K562 (cell line): Measurements from ENCODE around the gene CD6. TPM values are rescaled to one million over a fixed set of nuclear protein-coding genes. Genes with fewer than 3 reads are reported as not detected.

Experiments used
- ATAC-seq: fragments of 200-7000 bp; cut with Tn5 transposase; 3 replicates; pipeline ENCODE4 v1.9.1; 2020; ENCODE audit warnings: moderate library complexity
- BruUV-seq: library from RNA; stranded (reverse); fragments of 400-500 nt; replicated peaks from 2 replicates; lab custom pipeline; 2021; lab: Mats Ljungman, UMichigan
- CTCF ChIA-PET: fragments of 300-600 bp; formaldehyde crosslinking; extraction: SDS; loops from one replicate; lab custom pipeline; 2021; ENCODE audit warnings: low intra/inter-chr PET ratio; lab: Yijun Ruan, JAX
- POLR2A ChIA-PET: fragments of 300-600, 350-650 bp; sonication (Branson Sonifier 250); formaldehyde crosslinking; extraction: SDS; loops from one replicate; lab custom pipeline; 2021; ENCODE audit warnings: antibody characterized with exemption, inconsistent platforms; lab: Yijun Ruan, JAX
- DNase-seq, 4 experiments: peaks; one replicate each; pipeline versions ENCODE4 v3.0.0 to v3.0.0-alpha.2; 2011 to 2018; ENCODE audit warnings: low spot score in 3 of 4, mixed read lengths in 3 of 4; ENCODE audit errors: extremely low read depth in 1 of 4
- FAIRE-seq: peaks from 2 replicates; lab custom pipeline; 2011; peaks lifted over from hg19 to GRCh38; lab: Jason Lieb, UNC
- H2AFZ ChIP-seq: 2 replicates; pipeline ENCODE4 v1.6.0; 2011; ENCODE audit warnings: low read depth, low read length, control low read depth, inconsistent platforms
- H3K27ac ChIP-seq: fragments of 200-600 bp; 3 replicates; pipeline ENCODE4 v1.8.0; 2011; ENCODE audit warnings: low read depth, mild to moderate bottlenecking, control low read depth, inconsistent platforms, low read length, moderate library complexity, mixed read lengths; ENCODE audit errors: extremely low read depth
- H3K27me3 ChIP-seq, 2 experiments: fragments of 300-600 bp in 1 of 2; 2 replicates in 1 of 2; 3 replicates in 1 of 2; pipeline versions ENCODE4 v1.6.0 to v1.8.0; 2011; ENCODE audit warnings: inconsistent platforms in 2 of 2, low read length in 2 of 2, mild to moderate bottlenecking in 1 of 2, mixed read lengths in 1 of 2, moderate library complexity in 1 of 2; ENCODE audit not compliant: control insufficient read depth in 2 of 2, insufficient read depth in 2 of 2
- H3K36me3 ChIP-seq: fragments of 300-600 bp; 3 replicates; pipeline ENCODE4 v1.8.0; 2011; ENCODE audit warnings: mild to moderate bottlenecking, low read length, inconsistent platforms; ENCODE audit not compliant: control insufficient read depth, insufficient read depth
- H3K4me1 ChIP-seq, 2 experiments: fragments of 200-600 bp in 1 of 2; replicated peaks in 1 of 2; 2 replicates in 1 of 2; 3 replicates in 1 of 2; pipeline versions ENCODE4 v1.5.1 to v1.8.0; 2011; ENCODE audit warnings: inconsistent platforms in 2 of 2, low read length in 2 of 2, mild to moderate bottlenecking in 1 of 2, mixed read lengths in 1 of 2, moderate library complexity in 1 of 2; ENCODE audit not compliant: control insufficient read depth in 2 of 2, insufficient read depth in 2 of 2
- H3K4me2 ChIP-seq: 2 replicates; pipeline ENCODE4 v1.6.1; 2011; ENCODE audit warnings: low read length, control low read depth, inconsistent platforms, mixed read lengths; ENCODE audit not compliant: insufficient read depth
- H3K4me3 ChIP-seq: fragments of 200-600 bp; sonication (generic), shearing (Covaris generic); 2 replicates; pipeline ENCODE4 v1.5.1; 2016; ENCODE audit warnings: control low read depth, inconsistent platforms
- H3K79me2 ChIP-seq: fragments of 200-600 bp; 3 replicates; pipeline ENCODE4 v1.8.0; 2011; ENCODE audit warnings: low read length, inconsistent platforms; ENCODE audit not compliant: control insufficient read depth, insufficient read depth
- H3K9ac ChIP-seq, 2 experiments: 2 replicates each; pipeline versions ENCODE4 v1.6.0 to v1.6.1; 2011; ENCODE audit warnings: low read depth in 2 of 2, low read length in 2 of 2, control low read depth in 1 of 2, inconsistent platforms in 1 of 2, mild to moderate bottlenecking in 1 of 2, mixed read lengths in 1 of 2; ENCODE audit not compliant: insufficient read depth in 1 of 2
- H3K9me1 ChIP-seq: one replicate; pipeline ENCODE4 v1.6.0; 2011; ENCODE audit warnings: inconsistent platforms, mild to moderate bottlenecking, low read length, moderate library complexity; ENCODE audit not compliant: control insufficient read depth, insufficient read depth
- H3K9me3 ChIP-seq: replicated peaks from 2 replicates; pipeline ENCODE4 v1.5.1; 2011; ENCODE audit warnings: low read depth, low read length, inconsistent platforms; ENCODE audit not compliant: control insufficient read depth, insufficient read depth
- H4K20me1 ChIP-seq: replicated peaks from 2 replicates; pipeline ENCODE4 v1.6.1; 2011; ENCODE audit warnings: low read length, inconsistent platforms, mixed read lengths; ENCODE audit not compliant: control insufficient read depth, insufficient read depth
- CBX1 ChIP-seq: sonication (generic); IDR thresholded peaks from 2 replicates; pipeline ENCODE4 v1.6.1; 2016; ENCODE audit warnings: antibody characterized with exemption, low read depth, mild to moderate bottlenecking
- CEBPG ChIP-seq, 3 experiments: fragments of 200-800 bp in 1 of 3; sonication (Bioruptor generic) in 1 of 3; sonication (generic) in 1 of 3; formaldehyde crosslinking in 1 of 3; IDR thresholded peaks in 2 of 3; conservative IDR thresholded peaks in 1 of 3; 2 replicates each; pipeline versions ENCODE4 v1.6.1 to v1.8.0; 2016 to 2022; ENCODE audit warnings: missing compliant biosample characterization in 2 of 3, missing genetic modification characterization in 2 of 3, mild to moderate bottlenecking in 1 of 3, missing genetic modification reagents in 1 of 3
- PRDM10 ChIP-seq: fragments of 450-650 bp; IDR thresholded peaks from 2 replicates; pipeline ENCODE4 v1.6.1; 2018; ENCODE audit not compliant: partially characterized antibody
- ZBTB17 ChIP-seq: fragments of 450-650 bp; formaldehyde crosslinking; IDR thresholded peaks from 2 replicates; pipeline ENCODE4 v1.4.0; 2020; ENCODE audit warnings: mild to moderate bottlenecking
- WGBS: fragments of 100-300 bp; shearing (Covaris generic); methylation state at CpG from one replicate; pipeline ENCODE4 v1.1.6; 2016; ENCODE audit warnings: low coverage, mixed read lengths; ENCODE audit not compliant: insufficient coverage; ENCODE audit errors: missing lambda C conversion rate; 5-methylcytosine and 5-hydroxymethylcytosine counted together
- in situ Hi-C: fragments of 300-500 bp; cut with MboI; formaldehyde crosslinking; loops from 4 replicates; pipeline ENCODE4 v1.15.0; 2018; ENCODE audit warnings: inconsistent platforms, mixed read lengths
- intact Hi-C: fragments of 100-400 bp; cut with micrococcal nuclease; formaldehyde crosslinking; loops from 2 replicates; pipeline ENCODE4 v1.14.2; 2022
- polyA plus RNA-seq, 8 experiments: library from polyadenylated mRNA; depleted of rRNA in 4 of 8; stranded (reverse) in 5 of 8; unstranded in 3 of 8; fragments of >200 nt; fragmentation: Nextera tagmentation in 2 of 8; fragmentation: Illumina TruSeq in 1 of 8; extraction: Ambion mirVana in 2 of 8; extraction: Trizol in 1 of 8; gene quantifications; 2 replicates each; pipeline versions ENCODE4 v1.2.1 to v1.2.3, GENCODE V29; 2011 to 2014; ENCODE audit warnings: inconsistent platforms in 1 of 8, missing spikeins in 1 of 8
- total RNA-seq, 7 experiments: library from RNA; depleted of rRNA in 6 of 7; stranded (reverse); fragments of >200 nt in 6 of 7; fragmentation: Illumina TruSeq in 2 of 7; extraction: Trizol in 2 of 7; gene quantifications; 2 replicates each; pipeline versions ENCODE4 v1.2.1 to v1.2.3, GENCODE V29; 2011 to 2021; ENCODE audit warnings: low replicate concordance in 1 of 7
- TF ChIP-seq, protein P1 (sequence below): sonication (generic); formaldehyde crosslinking; IDR thresholded peaks from 2 replicates; pipeline ENCODE4 v1.8.0; 2022; ENCODE audit warnings: mild to moderate bottlenecking, missing genetic modification reagents, borderline replicate concordance

Gene CD6
- total and polyA plus RNA-seq, 9 of the 15 experiments (the other 6 are each of a cell fraction or from before 2014, with no cell fraction given), result 0.84 TPM; not detected in 8

GRCh38 chr11:60932605-60933356 lies 38.7 kb upstream of the CD6 start:
- no peak overlapping the region for H3K4me2 ChIP-seq
- TF ChIP-seq, protein P1, sequence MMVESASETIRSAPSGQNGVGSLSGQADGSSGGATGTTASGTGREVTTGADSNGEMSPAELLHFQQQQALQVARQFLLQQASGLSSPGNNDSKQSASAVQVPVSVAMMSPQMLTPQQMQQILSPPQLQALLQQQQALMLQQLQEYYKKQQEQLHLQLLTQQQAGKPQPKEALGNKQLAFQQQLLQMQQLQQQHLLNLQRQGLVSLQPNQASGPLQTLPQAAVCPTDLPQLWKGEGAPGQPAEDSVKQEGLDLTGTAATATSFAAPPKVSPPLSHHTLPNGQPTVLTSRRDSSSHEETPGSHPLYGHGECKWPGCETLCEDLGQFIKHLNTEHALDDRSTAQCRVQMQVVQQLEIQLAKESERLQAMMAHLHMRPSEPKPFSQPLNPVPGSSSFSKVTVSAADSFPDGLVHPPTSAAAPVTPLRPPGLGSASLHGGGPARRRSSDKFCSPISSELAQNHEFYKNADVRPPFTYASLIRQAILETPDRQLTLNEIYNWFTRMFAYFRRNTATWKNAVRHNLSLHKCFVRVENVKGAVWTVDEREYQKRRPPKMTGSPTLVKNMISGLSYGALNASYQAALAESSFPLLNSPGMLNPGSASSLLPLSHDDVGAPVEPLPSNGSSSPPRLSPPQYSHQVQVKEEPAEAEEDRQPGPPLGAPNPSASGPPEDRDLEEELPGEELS, result no peak
- no peak for TF ChIP-seq CBX1
- no peak for TF ChIP-seq CEBPG (CRISPR knock-in tag; IDR thresholded peaks at IDR 0.05)
- peak in 1 of 2 experiments; percentile 53; a peak in 1 of 4 replicates for TF ChIP-seq CEBPG (tag; conservative IDR thresholded peaks at IDR 0.05 in 1 of 2, IDR thresholded peaks at IDR 0.05 in 1 of 2)
- no peak for TF ChIP-seq ZBTB17 (CRISPR knock-in tag)
- TF ChIP-seq PRDM10, result peak; percentile 93
- TF ChIP-seq, all 486 proteins: peak for 2
- peaks cover 17% of the 10 kb centered on the region; the same call in 1 of the 2 replicates for H4K20me1 ChIP-seq
- in situ Hi-C loops (no loop called here), intact Hi-C loops (no loop called here)
- no peak overlapping the region for H3K4me3 ChIP-seq
- H3K79me2 ChIP-seq, result no peaks in the 10 kb centered on the region
- BruUV-seq, result no TSS peak
- 0 out of 3 replicates have a peak, but pooled peaks have one; percentile 9 for ATAC-seq
- ChIA-PET POLR2A (interaction anchor here (0.7 kb wide), 1 partner anchor 10 kb away, joined by 3 read pairs; no protein-coding TSS in a partner anchor), CTCF (interaction anchor here (0.6 kb wide), 1 partner anchor 21 kb away, joined by 4 read pairs; no protein-coding TSS in a partner anchor)
- H3K27ac ChIP-seq, result no peak overlapping the region
- no peak for FAIRE-seq
- no peak for DNase-seq
- no peaks in the 10 kb centered on the region for H3K9me1 ChIP-seq
- WGBS, result 7% methylated on average over 4 of the region's 5 CpGs
- no peak overlapping the region for H3K9ac ChIP-seq
- H3K36me3 ChIP-seq, result no peaks in the 10 kb centered on the region
- peaks cover 0 to 28% of the 10 kb centered on the region in 2 experiments; a peak in 1 of 5 replicates for H3K4me1 ChIP-seq
- no peak overlapping the region for H2AFZ ChIP-seq
- no peaks in the 10 kb centered on the region for H3K9me3 ChIP-seq
- peaks cover 77 to 96% of the 10 kb centered on the region in 2 experiments for H3K27me3 ChIP-seq
